ENCODE results near the gene HHIPL1.

DNA sequence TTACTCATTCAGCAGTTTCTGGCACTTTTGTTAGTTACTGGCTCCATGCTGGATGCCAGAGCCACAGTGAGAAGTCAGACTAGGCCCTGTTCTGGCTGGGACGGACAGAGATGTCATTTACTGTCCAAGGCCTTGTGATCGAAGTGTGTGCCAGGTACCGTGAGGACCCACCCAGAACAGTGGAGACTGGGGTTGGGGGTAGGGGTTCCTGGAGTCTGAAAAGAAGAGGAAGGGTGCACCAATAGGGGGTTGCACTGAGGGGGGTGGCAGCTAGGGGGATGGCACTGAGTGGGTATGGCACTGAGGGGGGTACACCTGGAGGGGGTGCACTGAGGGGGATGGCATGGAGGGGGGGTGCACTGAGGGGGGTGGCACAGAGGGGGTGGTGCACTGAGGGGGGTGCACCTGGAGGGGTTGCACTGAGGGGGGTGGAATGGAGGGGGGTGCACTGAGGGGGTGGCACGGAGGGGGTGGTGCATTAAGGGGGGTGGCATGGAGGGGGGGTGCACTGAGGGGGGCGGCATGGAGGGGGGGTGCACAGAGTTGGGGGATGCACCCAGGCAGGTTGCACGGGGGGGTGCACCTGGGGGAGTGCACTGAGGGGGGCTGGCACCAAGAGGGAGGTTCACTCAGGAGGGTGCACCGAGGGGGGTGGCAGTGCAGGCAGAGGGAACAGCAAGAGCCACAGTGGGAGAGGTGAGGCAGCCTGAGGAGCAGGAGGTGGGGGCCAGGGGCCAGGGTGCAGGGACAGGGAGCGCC, 28.6 kb downstream of the HHIPL1 start:
- TF ChIP-seq, protein P1, sequence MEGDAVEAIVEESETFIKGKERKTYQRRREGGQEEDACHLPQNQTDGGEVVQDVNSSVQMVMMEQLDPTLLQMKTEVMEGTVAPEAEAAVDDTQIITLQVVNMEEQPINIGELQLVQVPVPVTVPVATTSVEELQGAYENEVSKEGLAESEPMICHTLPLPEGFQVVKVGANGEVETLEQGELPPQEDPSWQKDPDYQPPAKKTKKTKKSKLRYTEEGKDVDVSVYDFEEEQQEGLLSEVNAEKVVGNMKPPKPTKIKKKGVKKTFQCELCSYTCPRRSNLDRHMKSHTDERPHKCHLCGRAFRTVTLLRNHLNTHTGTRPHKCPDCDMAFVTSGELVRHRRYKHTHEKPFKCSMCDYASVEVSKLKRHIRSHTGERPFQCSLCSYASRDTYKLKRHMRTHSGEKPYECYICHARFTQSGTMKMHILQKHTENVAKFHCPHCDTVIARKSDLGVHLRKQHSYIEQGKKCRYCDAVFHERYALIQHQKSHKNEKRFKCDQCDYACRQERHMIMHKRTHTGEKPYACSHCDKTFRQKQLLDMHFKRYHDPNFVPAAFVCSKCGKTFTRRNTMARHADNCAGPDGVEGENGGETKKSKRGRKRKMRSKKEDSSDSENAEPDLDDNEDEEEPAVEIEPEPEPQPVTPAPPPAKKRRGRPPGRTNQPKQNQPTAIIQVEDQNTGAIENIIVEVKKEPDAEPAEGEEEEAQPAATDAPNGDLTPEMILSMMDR (IDR thresholded peaks at IDR 0.05; ENCODE audit: poor library complexity) = no peak
- no peak for TF ChIP-seq EZH2 (IDR thresholded peaks at IDR 0.05; ENCODE audit: borderline replicate concordance)
